M059J (cell line): ENCODE measurements around the gene TBCK. TPM values are rescaled to one million over a fixed set of nuclear protein-coding genes. Genes with fewer than 3 reads are reported as not detected.
"Not testable (repeated sequence)": the region's sequence is repeated elsewhere in the genome, so short reads cannot be mapped to it uniquely, and the experiment has no call there.

Source experiments
- DNase-seq: peaks from one replicate; pipeline ENCODE4 v3.0.0-alpha.2; 2012; ENCODE audit warnings: low read depth
- total RNA-seq: library from RNA; depleted of rRNA; stranded (reverse); fragments of >200 nt; shearing (Covaris generic); gene quantifications from 2 replicates; pipeline ENCODE4 v1.2.3, GENCODE V29; 2014

Gene TBCK
- total RNA-seq, 1 experiment from 2014 or later: 12.2 TPM

GRCh38 chr4:106321814-106322213 is 5.8 kb upstream of the TBCK start:
- not testable (repeated sequence) for DNase-seq

GRCh38 chr4:106321168-106321567 is 5.2 kb upstream of the TBCK start:
- DNase-seq: not testable (repeated sequence)

GRCh38 chr4:106320235-106320634 is 4.2 kb upstream of the TBCK start:
- DNase-seq: no peak

- no peak for DNase-seq
Measured at GRCh38 chr4:106318511-106318910, 2.5 kb upstream of the TBCK start.

GRCh38 chr4:106317815-106318214 is 1.8 kb upstream of the TBCK start:
- no peak for DNase-seq

GRCh38 chr4:106316773-106317409 is 882 bp upstream of the TBCK start:
- DNase-seq: peak; percentile 3

- peak; percentile 77 for DNase-seq
Measured at GRCh38 chr4:106315476-106315967, 487 bp downstream of the TBCK start.

- DNase-seq: peak; percentile 1
Measured at GRCh38 chr4:106314960-106315359, 1.0 kb downstream of the TBCK start.

- DNase-seq: peak; percentile 26
Measured at GRCh38 chr4:106312997-106313522, 2.9 kb downstream of the TBCK start.

- peak; percentile 34 for DNase-seq
Measured at GRCh38 chr4:106312377-106312776, 3.6 kb downstream of the TBCK start.

- DNase-seq: no peak
Measured at GRCh38 chr4:106306561-106306960, 9.4 kb downstream of the TBCK start.

- peak; percentile 3 for DNase-seq
Measured at GRCh38 chr4:106305435-106306055, 10.5 kb downstream of the TBCK start.

- DNase-seq: no peak
Measured at GRCh38 chr4:106304632-106305031, 11.4 kb downstream of the TBCK start.

GRCh38 chr4:106303548-106304281 is 12.3 kb downstream of the TBCK start:
- DNase-seq: no peak

- no peak for DNase-seq
Measured at GRCh38 chr4:106302062-106302438, 14.0 kb downstream of the TBCK start.

- DNase-seq: no peak
Measured at GRCh38 chr4:106301393-106302061, 14.5 kb downstream of the TBCK start.

- DNase-seq: no peak
Measured at GRCh38 chr4:106299977-106300376, 16.0 kb downstream of the TBCK start.

- no peak for DNase-seq
Measured at GRCh38 chr4:106297245-106298035, 18.6 kb downstream of the TBCK start.

GRCh38 chr4:106294062-106294461 is 21.9 kb downstream of the TBCK start:
- DNase-seq: no peak

GRCh38 chr4:106291678-106292077 is 24.3 kb downstream of the TBCK start:
- DNase-seq: no peak

GRCh38 chr4:106289737-106290136 is 26.3 kb downstream of the TBCK start:
- no peak for DNase-seq
